Fibroblast of pulmonary artery (primary cell): ENCODE measurements around the gene PNLIPRP1.

ENCODE experiments used
- DNase-seq: peaks from one replicate; pipeline ENCODE4 v3.0.0-alpha.2; 2010; ENCODE audit warnings: low read depth
- H3K4me3 ChIP-seq: replicated peaks from 2 replicates; pipeline ENCODE4 v1.5.1; 2011; ENCODE audit warnings: low read depth, mild to moderate bottlenecking, control low read depth, low read length, moderate library complexity
- TF ChIP-seq, protein P1 (sequence below): IDR thresholded peaks from 2 replicates; pipeline ENCODE4 v1.5.1; 2011; ENCODE audit warnings: mild to moderate bottlenecking, control low read depth, low read length, inconsistent platforms; ENCODE audit errors: missing control alignments

PNLIPRP1 gene

DNA sequence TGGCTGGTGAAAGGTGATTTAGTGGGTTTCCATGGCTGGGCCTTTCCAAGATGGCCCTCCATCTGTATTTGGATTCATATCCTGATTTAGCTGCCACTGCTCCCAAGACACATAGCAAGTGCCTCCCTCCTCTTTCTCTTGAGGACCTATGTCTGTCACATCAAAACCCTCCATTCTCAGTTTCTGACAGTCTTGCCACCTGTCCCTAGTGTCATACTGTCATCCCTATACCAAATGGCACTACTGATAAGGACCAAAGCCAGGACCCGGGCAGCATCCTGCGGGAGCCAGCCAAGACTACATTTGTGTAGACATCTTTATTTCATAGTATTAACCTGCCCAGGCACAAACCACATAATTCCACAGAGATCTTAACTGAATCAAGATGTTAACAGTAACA, 64.8 kb downstream of the PNLIPRP1 start:
- H3K4me3 ChIP-seq: no peak overlapping the region
- TF ChIP-seq, protein P1, sequence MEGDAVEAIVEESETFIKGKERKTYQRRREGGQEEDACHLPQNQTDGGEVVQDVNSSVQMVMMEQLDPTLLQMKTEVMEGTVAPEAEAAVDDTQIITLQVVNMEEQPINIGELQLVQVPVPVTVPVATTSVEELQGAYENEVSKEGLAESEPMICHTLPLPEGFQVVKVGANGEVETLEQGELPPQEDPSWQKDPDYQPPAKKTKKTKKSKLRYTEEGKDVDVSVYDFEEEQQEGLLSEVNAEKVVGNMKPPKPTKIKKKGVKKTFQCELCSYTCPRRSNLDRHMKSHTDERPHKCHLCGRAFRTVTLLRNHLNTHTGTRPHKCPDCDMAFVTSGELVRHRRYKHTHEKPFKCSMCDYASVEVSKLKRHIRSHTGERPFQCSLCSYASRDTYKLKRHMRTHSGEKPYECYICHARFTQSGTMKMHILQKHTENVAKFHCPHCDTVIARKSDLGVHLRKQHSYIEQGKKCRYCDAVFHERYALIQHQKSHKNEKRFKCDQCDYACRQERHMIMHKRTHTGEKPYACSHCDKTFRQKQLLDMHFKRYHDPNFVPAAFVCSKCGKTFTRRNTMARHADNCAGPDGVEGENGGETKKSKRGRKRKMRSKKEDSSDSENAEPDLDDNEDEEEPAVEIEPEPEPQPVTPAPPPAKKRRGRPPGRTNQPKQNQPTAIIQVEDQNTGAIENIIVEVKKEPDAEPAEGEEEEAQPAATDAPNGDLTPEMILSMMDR: no peak
- DNase-seq: no peak

DNA sequence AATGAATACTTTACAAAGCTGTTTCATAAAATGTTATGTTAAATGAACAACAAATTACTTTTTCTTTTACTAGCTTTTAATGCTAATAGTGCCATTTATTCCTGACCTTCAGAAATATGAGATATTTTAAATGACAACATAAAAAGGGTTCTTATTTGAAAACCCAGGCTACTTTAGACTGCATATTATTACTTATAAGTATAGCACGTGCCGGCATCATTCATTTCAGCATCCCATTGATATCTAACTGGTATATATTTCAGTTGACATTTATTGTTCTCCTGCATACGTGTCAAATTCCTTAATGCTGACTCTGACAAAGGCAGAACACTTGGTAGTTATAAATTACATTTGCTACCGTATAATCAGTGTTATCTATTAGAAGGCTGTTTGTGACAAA, 65.3 kb downstream of the PNLIPRP1 start:
- TF ChIP-seq, protein P1: no peak
- no peak overlapping the region for H3K4me3 ChIP-seq
- no peak for DNase-seq

DNA sequence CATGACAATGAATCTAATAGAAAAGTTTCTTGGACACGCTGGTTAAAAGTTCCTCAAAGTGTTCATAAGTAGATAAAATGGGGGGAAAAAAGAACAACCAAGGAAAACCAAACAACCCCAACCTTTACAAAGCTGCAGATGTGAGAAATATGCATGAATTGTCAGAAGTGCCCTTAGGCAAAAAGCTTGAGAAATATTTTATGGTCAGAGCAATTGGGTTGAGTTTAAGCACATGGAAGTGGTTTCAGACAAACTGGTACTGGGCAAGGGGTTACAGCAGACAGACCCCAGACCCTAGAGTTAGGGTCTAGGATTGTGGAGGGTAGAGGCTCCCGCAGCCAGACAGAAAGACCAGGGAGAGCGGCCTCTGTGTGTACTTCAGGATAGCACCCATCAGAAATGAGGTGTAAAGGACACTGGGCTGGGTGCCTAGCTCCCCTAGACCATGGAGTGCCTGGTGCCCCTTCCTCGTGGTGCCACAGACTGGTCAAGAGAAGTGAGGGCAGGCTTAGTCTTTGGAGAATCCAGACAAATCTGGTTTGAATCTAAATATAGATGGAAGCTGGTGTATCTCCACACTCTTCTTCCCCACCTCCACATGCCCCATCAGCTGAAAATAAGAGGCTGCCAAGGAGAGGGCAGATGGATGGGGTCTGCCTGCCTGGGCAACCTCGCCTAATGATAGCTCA, 67.2 kb downstream of the PNLIPRP1 start:
- TF ChIP-seq, protein P1: no peak
- DNase-seq: no peak

More for the DNA sequence above, 67.2 kb downstream of the PNLIPRP1 start:
- no peak overlapping the region for H3K4me3 ChIP-seq
